HEK293 (cell line): Measurements from ENCODE around the gene CIC.

Experiments used
- CTCF ChIA-PET: fragments of 350-600 bp; formaldehyde crosslinking; extraction: SDS; loops from one replicate; lab custom pipeline; 2021; ENCODE audit warnings: antibody characterized with exemption; lab: Yijun Ruan, JAX
- POLR2A ChIA-PET: fragments of 300-600 bp; formaldehyde crosslinking; extraction: SDS; loops from one replicate; lab custom pipeline; 2020; ENCODE audit warnings: antibody characterized with exemption, inconsistent platforms; lab: Yijun Ruan, JAX
- H3K27ac ChIP-seq: fragments of 200-500 bp; sonication (Bioruptor generic); 2 replicates; pipeline ENCODE4 v1.5.1; 2014; ENCODE audit warnings: low read depth, low read length, control low read depth, inconsistent platforms; ENCODE audit errors: extremely low read depth
- H3K36me3 ChIP-seq, 2 experiments: fragments of 200-500 bp in 1 of 2; sonication (Bioruptor generic) in 1 of 2; 1 replicate in 1 of 2; 2 replicates in 1 of 2; pipeline ENCODE4 v1.5.1; 2014 to 2017; ENCODE audit warnings: inconsistent platforms in 2 of 2, low read length in 2 of 2; ENCODE audit not compliant: control insufficient read depth in 2 of 2, insufficient read depth in 1 of 2
- H3K4me1 ChIP-seq: fragments of 200-500 bp; sonication (Bioruptor generic); 2 replicates; pipeline ENCODE4 v1.5.1; 2014; ENCODE audit warnings: mild to moderate bottlenecking, low read length, inconsistent platforms; ENCODE audit not compliant: control insufficient read depth, insufficient read depth
- H3K4me3 ChIP-seq: 2 replicates; pipeline ENCODE4 v1.5.1; 2011; ENCODE audit warnings: low read depth, mild to moderate bottlenecking, control low read depth, low read length, moderate library complexity
- H3K9me3 ChIP-seq: fragments of 200-500 bp; sonication (Bioruptor generic); 2 replicates; pipeline ENCODE4 v1.5.1; 2014; ENCODE audit warnings: low read depth, low read length, inconsistent platforms; ENCODE audit not compliant: control insufficient read depth, insufficient read depth
- BCL11A ChIP-seq: fragments of 450-650 bp; formaldehyde crosslinking; IDR thresholded peaks from 2 replicates; pipeline ENCODE4 v1.5.1; 2016; ENCODE audit warnings: low read depth, missing biosample characterization, missing genetic modification characterization
- GLIS2 ChIP-seq: fragments of 450-650 bp; formaldehyde crosslinking; IDR thresholded peaks from 2 replicates; pipeline ENCODE4 v1.5.1; 2016; ENCODE audit warnings: missing biosample characterization, missing genetic modification characterization
- PRDM1 ChIP-seq: fragments of 450-650 bp; formaldehyde crosslinking; IDR thresholded peaks from 2 replicates; pipeline ENCODE4; 2016; ENCODE audit warnings: missing biosample characterization, missing genetic modification characterization
- TCF7L2 ChIP-seq: IDR thresholded peaks from 2 replicates; pipeline ENCODE4 v1.6.1; 2011; ENCODE audit warnings: low read depth, mild to moderate bottlenecking, inconsistent platforms, low read length, moderate library complexity, borderline replicate concordance
- YY2 ChIP-seq: fragments of 450-650 bp; formaldehyde crosslinking; IDR thresholded peaks from 2 replicates; pipeline ENCODE4 v1.5.1; 2016; ENCODE audit warnings: missing biosample characterization, missing genetic modification characterization
- ZFHX2 ChIP-seq: fragments of 450-650 bp; formaldehyde crosslinking; conservative IDR thresholded peaks from 2 replicates; pipeline ENCODE4 v1.5.1; 2016; ENCODE audit warnings: missing biosample characterization, missing genetic modification characterization
- ZNF121 ChIP-seq: fragments of 450-650 bp; formaldehyde crosslinking; IDR thresholded peaks from 2 replicates; pipeline ENCODE4 v1.5.1; 2016; ENCODE audit warnings: missing biosample characterization, missing genetic modification characterization
- ZNF2 ChIP-seq: fragments of 450-650 bp; formaldehyde crosslinking; IDR thresholded peaks from 2 replicates; pipeline ENCODE4 v1.5.1; 2016; ENCODE audit warnings: missing biosample characterization, missing genetic modification characterization
- ZNF292 ChIP-seq: fragments of 450-650 bp; formaldehyde crosslinking; IDR thresholded peaks from 2 replicates; pipeline ENCODE4 v1.5.1; 2016; ENCODE audit warnings: low read depth, missing biosample characterization, missing genetic modification characterization, borderline replicate concordance
- ZNF302 ChIP-seq: fragments of 450-650 bp; formaldehyde crosslinking; IDR thresholded peaks from 2 replicates; pipeline ENCODE4 v1.5.1; 2016; ENCODE audit warnings: missing biosample characterization, missing genetic modification characterization, low read depth
- ZNF341 ChIP-seq: fragments of 450-650 bp; formaldehyde crosslinking; IDR thresholded peaks from 2 replicates; pipeline ENCODE4; 2016; ENCODE audit warnings: low read depth, missing biosample characterization, missing genetic modification characterization
- ZNF423 ChIP-seq: fragments of 450-650 bp; formaldehyde crosslinking; IDR thresholded peaks from 2 replicates; pipeline ENCODE4 v1.5.1; 2016; ENCODE audit warnings: missing biosample characterization, missing genetic modification characterization
- ZNF514 ChIP-seq: fragments of 450-650 bp; formaldehyde crosslinking; IDR thresholded peaks from 2 replicates; pipeline ENCODE4 v1.5.1; 2016; ENCODE audit warnings: missing biosample characterization, missing genetic modification characterization
- ZNF555 ChIP-seq: fragments of 450-650 bp; formaldehyde crosslinking; conservative IDR thresholded peaks from 2 replicates; pipeline ENCODE4 v1.5.1; 2017; ENCODE audit warnings: missing biosample characterization, mild to moderate bottlenecking, missing genetic modification characterization, inconsistent platforms
- ZNF558 ChIP-seq: fragments of 450-650 bp; formaldehyde crosslinking; IDR thresholded peaks from 2 replicates; pipeline ENCODE4 v1.5.1; 2016; ENCODE audit warnings: missing biosample characterization, missing genetic modification characterization
- ZNF654 ChIP-seq: fragments of 450-650 bp; formaldehyde crosslinking; IDR thresholded peaks from 2 replicates; pipeline ENCODE4 v1.5.1; 2016; ENCODE audit warnings: low read depth, missing biosample characterization, missing genetic modification characterization
- ZNF707 ChIP-seq: fragments of 450-650 bp; formaldehyde crosslinking; IDR thresholded peaks from 2 replicates; pipeline ENCODE4 v1.5.1; 2016; ENCODE audit warnings: missing biosample characterization, missing genetic modification characterization
- TF ChIP-seq, protein P1 (sequence below): fragments of 450-650 bp; formaldehyde crosslinking; IDR thresholded peaks from 2 replicates; pipeline ENCODE4 v1.5.1; 2016; ENCODE audit warnings: missing biosample characterization, missing genetic modification characterization
- TF ChIP-seq, protein P2 (sequence below): fragments of 450-650 bp; formaldehyde crosslinking; IDR thresholded peaks from 2 replicates; pipeline ENCODE4 v1.5.1; 2016; ENCODE audit warnings: missing biosample characterization, missing genetic modification characterization
- TF ChIP-seq, protein P3 (sequence below): fragments of 450-650 bp; formaldehyde crosslinking; IDR thresholded peaks from 2 replicates; pipeline ENCODE4 v1.5.1; 2016; ENCODE audit warnings: missing biosample characterization, missing genetic modification characterization
- TF ChIP-seq, protein P4 (sequence below): fragments of 450-650 bp; formaldehyde crosslinking; IDR thresholded peaks from 2 replicates; pipeline ENCODE4 v1.5.1; 2017; ENCODE audit warnings: missing biosample characterization, mild to moderate bottlenecking, missing genetic modification characterization, moderate library complexity
- TF ChIP-seq, protein P5 (sequence below): fragments of 450-650 bp; formaldehyde crosslinking; optimal IDR thresholded peaks from 2 replicates; pipeline ENCODE3; 2016; ENCODE audit warnings: missing biosample characterization, mild to moderate bottlenecking, missing genetic modification characterization
- TF ChIP-seq, protein P6 (sequence below): fragments of 450-650 bp; formaldehyde crosslinking; IDR thresholded peaks from 2 replicates; pipeline ENCODE4 v1.5.1; 2016; ENCODE audit warnings: missing biosample characterization, missing genetic modification characterization

Gene CIC

DNA sequence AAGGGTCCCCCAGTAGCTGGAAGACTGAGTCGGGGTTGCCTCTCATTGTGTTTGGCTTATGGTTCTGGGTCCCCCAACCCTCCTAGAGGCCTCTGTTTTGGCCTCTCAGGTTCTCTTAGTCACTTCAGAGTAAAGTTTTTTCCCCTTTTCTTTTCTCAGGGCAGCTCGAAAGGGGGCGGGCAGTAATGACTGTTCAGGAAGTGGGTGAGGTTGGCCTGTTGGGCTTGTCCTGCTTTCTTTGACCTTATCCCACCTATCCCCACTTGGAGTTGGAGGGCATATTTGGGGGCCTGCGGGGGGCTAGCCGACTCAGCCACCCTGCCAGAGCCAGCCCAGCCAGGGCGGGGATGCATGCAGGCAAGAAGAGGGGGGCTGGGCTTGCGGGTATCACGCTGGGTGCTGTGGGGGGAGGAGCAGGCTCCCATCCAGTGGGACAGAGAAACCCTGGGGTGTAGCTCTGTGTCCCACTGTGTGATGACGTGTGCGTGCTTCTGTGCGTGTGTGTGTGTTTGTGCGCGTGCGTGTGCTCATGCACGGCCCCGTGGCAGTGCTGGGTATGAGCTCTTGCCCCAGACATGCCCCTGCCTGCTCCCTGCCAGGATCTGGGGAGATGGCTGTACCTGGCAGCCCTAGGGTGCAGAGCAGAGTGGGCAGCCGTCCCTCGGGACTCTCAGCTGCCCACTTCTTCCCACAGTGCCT lies 1.4 kb downstream of the CIC start:
- Histone ChIP-seq H3K4me1 (peaks cover 16% of the 10 kb centered on the region), H3K9me3 (no peaks in the 10 kb centered on the region), H3K27ac (peak overlapping the region; percentile 60), H3K4me3 (no peak overlapping the region; the same call in 1 of the 2 replicates), H3K36me3 (peaks cover 5 to 41% of the 10 kb centered on the region in 2 experiments)
- POLR2A ChIA-PET, result interaction anchor here (0.5 to 2.7 kb wide), 5 partner anchors 9 to 27 kb away, joined by 6 to 18 read pairs (median 11); partner anchors contain the start of gene GSK3A
- CTCF ChIA-PET, result interaction anchor here (1.3 to 2.7 kb wide), 3 partner anchors 9 to 25 kb away, joined by 3 to 28 read pairs (median 5); no protein-coding TSS in a partner anchor
- TF ChIP-seq ZNF121 (tag by site-specific recombination), result no peak
- no peak for TF ChIP-seq ZNF707 (tag by site-specific recombination)
- TF ChIP-seq, protein P1, sequence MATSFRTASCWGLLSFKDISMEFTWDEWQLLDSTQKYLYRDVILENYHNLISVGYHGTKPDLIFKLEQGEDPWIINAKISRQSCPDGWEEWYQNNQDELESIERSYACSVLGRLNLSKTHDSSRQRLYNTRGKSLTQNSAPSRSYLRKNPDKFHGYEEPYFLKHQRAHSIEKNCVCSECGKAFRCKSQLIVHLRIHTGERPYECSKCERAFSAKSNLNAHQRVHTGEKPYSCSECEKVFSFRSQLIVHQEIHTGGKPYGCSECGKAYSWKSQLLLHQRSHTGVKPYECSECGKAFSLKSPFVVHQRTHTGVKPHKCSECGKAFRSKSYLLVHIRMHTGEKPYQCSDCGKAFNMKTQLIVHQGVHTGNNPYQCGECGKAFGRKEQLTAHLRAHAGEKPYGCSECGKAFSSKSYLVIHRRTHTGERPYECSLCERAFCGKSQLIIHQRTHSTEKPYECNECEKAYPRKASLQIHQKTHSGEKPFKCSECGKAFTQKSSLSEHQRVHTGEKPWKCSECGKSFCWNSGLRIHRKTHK (tag by site-specific recombination), result no peak
- TF ChIP-seq, protein P2, sequence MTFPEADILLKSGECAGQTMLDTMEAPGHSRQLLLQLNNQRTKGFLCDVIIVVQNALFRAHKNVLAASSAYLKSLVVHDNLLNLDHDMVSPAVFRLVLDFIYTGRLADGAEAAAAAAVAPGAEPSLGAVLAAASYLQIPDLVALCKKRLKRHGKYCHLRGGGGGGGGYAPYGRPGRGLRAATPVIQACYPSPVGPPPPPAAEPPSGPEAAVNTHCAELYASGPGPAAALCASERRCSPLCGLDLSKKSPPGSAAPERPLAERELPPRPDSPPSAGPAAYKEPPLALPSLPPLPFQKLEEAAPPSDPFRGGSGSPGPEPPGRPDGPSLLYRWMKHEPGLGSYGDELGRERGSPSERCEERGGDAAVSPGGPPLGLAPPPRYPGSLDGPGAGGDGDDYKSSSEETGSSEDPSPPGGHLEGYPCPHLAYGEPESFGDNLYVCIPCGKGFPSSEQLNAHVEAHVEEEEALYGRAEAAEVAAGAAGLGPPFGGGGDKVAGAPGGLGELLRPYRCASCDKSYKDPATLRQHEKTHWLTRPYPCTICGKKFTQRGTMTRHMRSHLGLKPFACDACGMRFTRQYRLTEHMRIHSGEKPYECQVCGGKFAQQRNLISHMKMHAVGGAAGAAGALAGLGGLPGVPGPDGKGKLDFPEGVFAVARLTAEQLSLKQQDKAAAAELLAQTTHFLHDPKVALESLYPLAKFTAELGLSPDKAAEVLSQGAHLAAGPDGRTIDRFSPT, result 0 out of 2 replicates have a peak, but pooled peaks have one; percentile 42
- TF ChIP-seq, protein P3, sequence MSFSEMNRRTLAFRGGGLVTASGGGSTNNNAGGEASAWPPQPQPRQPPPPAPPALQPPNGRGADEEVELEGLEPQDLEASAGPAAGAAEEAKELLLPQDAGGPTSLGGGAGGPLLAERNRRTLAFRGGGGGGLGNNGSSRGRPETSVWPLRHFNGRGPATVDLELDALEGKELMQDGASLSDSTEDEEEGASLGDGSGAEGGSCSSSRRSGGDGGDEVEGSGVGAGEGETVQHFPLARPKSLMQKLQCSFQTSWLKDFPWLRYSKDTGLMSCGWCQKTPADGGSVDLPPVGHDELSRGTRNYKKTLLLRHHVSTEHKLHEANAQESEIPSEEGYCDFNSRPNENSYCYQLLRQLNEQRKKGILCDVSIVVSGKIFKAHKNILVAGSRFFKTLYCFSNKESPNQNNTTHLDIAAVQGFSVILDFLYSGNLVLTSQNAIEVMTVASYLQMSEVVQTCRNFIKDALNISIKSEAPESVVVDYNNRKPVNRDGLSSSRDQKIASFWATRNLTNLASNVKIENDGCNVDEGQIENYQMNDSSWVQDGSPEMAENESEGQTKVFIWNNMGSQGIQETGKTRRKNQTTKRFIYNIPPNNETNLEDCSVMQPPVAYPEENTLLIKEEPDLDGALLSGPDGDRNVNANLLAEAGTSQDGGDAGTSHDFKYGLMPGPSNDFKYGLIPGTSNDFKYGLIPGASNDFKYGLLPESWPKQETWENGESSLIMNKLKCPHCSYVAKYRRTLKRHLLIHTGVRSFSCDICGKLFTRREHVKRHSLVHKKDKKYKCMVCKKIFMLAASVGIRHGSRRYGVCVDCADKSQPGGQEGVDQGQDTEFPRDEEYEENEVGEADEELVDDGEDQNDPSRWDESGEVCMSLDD, result 0 out of 2 replicates have a peak, but pooled peaks have one; percentile 27
- TF ChIP-seq, protein P4, sequence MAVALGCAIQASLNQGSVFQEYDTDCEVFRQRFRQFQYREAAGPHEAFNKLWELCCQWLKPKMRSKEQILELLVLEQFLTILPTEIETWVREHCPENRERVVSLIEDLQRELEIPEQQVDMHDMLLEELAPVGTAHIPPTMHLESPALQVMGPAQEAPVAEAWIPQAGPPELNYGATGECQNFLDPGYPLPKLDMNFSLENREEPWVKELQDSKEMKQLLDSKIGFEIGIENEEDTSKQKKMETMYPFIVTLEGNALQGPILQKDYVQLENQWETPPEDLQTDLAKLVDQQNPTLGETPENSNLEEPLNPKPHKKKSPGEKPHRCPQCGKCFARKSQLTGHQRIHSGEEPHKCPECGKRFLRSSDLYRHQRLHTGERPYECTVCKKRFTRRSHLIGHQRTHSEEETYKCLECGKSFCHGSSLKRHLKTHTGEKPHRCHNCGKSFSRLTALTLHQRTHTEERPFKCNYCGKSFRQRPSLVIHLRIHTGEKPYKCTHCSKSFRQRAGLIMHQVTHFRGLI (tag by site-specific recombination), result peak; percentile 96
- TF ChIP-seq BCL11A (tag by site-specific recombination), result no peak
- TF ChIP-seq, protein P5, sequence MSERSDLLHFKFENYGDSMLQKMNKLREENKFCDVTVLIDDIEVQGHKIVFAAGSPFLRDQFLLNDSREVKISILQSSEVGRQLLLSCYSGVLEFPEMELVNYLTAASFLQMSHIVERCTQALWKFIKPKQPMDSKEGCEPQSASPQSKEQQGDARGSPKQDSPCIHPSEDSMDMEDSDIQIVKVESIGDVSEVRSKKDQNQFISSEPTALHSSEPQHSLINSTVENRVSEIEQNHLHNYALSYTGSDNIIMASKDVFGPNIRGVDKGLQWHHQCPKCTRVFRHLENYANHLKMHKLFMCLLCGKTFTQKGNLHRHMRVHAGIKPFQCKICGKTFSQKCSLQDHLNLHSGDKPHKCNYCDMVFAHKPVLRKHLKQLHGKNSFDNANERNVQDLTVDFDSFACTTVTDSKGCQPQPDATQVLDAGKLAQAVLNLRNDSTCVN, result peak; percentile 69
- TF ChIP-seq ZNF555 (tag by site-specific recombination), result no peak
- TF ChIP-seq ZNF302 (tag by site-specific recombination), result no peak
- TF ChIP-seq ZNF558 (tag by site-specific recombination), result no peak
- TF ChIP-seq ZFHX2, result peak; percentile 52
- TF ChIP-seq ZNF514 (tag by site-specific recombination), result no peak
- TF ChIP-seq ZNF292 (tag by site-specific recombination), result no peak
- 0 out of 2 replicates have a peak, but pooled peaks have one; percentile 22 for TF ChIP-seq ZNF2 (tag by site-specific recombination)
- peak; percentile 50; the same call in 1 of the 2 replicates for TF ChIP-seq GLIS2 (tag by site-specific recombination)
- TF ChIP-seq TCF7L2, result no peak
- TF ChIP-seq ZNF423 (tag by site-specific recombination), result peak; percentile 98
- TF ChIP-seq, protein P6, sequence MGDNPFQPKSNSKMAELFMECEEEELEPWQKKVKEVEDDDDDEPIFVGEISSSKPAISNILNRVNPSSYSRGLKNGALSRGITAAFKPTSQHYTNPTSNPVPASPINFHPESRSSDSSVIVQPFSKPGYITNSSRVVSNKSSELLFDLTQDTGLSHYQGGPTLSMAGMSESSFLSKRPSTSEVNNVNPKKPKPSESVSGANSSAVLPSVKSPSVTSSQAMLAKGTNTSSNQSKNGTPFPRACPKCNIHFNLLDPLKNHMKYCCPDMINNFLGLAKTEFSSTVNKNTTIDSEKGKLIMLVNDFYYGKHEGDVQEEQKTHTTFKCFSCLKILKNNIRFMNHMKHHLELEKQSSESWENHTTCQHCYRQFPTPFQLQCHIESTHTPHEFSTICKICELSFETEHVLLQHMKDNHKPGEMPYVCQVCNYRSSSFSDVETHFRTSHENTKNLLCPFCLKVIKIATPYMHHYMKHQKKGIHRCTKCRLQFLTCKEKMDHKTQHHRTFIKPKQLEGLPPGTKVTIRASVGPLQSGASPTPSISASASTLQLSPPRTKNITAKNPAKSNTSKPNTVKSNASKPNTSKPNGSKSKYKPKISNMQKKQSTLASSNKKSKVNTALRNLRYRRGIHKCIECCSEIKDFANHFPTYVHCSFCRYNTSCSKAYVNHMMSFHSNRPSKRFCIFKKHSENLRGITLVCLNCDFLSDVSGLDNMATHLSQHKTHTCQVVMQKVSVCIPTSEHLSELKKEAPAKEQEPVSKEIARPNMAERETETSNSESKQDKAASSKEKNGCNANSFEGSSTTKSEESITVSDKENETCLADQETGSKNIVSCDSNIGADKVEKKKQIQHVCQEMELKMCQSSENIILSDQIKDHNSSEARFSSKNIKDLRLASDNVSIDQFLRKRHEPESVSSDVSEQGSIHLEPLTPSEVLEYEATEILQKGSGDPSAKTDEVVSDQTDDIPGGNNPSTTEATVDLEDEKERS (tag by site-specific recombination), result no peak
- TF ChIP-seq ZNF654, result no peak
- no peak for TF ChIP-seq PRDM1
- TF ChIP-seq ZNF341 (tag by site-specific recombination), result no peak
- no peak for TF ChIP-seq YY2 (tag by site-specific recombination)
